Choroid plexus epithelial cell (primary cell): ENCODE measurements around the gene ABCA7.

Experiments used
- DNase-seq: peaks from one replicate; pipeline ENCODE4 v3.0.0-alpha.2; 2010; ENCODE audit warnings: low read depth
- H3K4me3 ChIP-seq: 2 replicates; pipeline ENCODE4 v1.5.1; 2011; ENCODE audit warnings: low read depth, mild to moderate bottlenecking, control low read depth, low read length, moderate library complexity
- TF ChIP-seq, protein P1 (sequence below): conservative IDR thresholded peaks from 2 replicates; pipeline ENCODE4 v1.5.1; 2011; ENCODE audit warnings: low read depth, mild to moderate bottlenecking, control low read depth, inconsistent platforms, low read length, moderate library complexity

ABCA7 gene

DNA sequence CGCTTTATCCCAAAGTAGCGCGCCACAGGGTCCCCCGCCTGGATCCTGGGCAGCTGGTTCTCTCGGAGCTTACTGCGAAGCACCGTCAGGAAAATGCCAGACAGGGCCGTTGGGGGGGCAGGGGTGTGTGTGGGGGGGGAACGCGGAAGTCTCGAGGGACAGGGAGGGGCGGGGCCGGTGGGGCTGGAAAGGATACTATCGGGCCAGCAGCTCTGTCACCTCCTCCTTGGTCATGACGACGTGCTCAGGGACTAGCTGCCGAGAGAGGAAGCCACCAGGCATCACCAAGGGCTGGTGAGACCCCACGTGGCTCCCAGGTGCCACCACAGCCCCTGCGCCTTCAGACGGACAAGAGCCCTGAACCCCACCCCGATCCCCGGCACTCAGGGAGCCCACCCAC, 50.0 kb downstream of the ABCA7 start:
- no peak for DNase-seq
- no peak overlapping the region for H3K4me3 ChIP-seq
- TF ChIP-seq, protein P1, sequence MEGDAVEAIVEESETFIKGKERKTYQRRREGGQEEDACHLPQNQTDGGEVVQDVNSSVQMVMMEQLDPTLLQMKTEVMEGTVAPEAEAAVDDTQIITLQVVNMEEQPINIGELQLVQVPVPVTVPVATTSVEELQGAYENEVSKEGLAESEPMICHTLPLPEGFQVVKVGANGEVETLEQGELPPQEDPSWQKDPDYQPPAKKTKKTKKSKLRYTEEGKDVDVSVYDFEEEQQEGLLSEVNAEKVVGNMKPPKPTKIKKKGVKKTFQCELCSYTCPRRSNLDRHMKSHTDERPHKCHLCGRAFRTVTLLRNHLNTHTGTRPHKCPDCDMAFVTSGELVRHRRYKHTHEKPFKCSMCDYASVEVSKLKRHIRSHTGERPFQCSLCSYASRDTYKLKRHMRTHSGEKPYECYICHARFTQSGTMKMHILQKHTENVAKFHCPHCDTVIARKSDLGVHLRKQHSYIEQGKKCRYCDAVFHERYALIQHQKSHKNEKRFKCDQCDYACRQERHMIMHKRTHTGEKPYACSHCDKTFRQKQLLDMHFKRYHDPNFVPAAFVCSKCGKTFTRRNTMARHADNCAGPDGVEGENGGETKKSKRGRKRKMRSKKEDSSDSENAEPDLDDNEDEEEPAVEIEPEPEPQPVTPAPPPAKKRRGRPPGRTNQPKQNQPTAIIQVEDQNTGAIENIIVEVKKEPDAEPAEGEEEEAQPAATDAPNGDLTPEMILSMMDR = no peak

DNA sequence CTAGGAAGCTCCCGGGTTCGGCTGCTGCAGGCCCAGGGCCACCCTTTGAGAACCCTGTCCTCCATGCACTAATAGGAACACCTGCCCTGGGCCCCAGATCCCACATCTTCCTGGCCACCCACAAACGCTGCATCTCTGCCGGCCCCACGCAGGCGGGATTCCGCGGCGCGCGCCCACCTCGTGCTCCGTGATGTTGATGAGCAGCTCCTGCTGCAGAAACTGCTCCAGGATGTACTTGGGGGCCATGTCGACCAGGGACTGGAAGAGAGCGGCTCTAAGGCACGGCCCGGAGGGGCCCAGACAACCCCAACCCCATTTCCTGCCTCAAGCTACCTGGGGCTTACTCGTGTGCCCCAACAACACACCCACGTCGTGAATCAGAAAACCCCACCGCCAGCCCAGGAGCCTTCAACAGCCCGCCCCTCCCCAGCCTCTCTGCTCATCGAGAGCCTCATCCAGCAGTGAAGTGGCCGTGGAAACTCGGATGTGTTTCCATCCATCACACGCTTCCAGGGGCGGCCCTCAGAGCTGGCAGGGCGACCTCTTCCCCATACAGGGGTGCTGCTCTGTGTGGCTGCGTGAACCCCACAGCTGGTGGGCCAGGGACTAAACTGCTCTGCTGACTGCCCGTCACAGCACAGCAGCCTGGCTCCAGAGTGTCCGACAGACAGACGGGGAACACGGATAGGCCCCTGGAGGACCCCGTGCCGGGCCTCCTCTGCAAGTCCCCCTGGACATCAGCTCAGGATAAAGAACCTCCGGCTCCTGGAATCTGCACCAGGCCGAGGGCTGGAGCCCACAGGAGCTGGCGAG, 51.0 kb downstream of the ABCA7 start:
- TF ChIP-seq, protein P1 = no peak
- DNase-seq = no peak
- no peak overlapping the region for H3K4me3 ChIP-seq

DNA sequence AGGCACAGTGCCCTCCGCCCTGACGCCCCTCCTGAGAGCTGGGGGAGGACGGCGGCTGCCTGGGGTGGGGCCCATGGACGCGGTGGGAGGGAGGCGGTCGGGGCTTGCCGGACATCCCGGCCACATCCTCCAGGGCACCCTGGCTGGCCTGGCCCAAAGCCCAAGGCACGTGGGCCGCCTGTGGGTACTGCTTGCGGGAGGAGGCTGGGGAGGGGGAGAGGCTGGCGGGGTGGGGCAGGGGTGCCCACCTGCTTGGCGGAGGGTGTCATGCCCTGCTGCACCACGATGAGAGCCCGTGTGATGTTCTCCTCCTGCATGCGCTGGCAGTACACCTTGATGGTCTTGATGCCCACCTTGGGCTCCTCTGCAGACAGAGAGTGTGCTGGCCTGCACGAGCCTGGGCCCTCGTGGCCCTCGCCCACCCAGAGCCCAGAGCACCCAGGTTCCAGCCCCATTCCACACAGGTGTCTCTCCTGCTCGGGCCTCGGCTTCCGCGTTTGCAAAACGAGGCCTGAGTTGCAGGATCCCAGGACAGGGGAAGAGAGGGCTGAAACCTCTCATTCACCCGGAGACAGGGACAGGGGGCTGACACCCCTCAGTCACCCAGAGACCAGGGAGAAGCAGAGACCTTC, 51.8 kb downstream of the ABCA7 start:
- TF ChIP-seq, protein P1 = no peak
- DNase-seq = no peak
- H3K4me3 ChIP-seq = no peak overlapping the region

DNA sequence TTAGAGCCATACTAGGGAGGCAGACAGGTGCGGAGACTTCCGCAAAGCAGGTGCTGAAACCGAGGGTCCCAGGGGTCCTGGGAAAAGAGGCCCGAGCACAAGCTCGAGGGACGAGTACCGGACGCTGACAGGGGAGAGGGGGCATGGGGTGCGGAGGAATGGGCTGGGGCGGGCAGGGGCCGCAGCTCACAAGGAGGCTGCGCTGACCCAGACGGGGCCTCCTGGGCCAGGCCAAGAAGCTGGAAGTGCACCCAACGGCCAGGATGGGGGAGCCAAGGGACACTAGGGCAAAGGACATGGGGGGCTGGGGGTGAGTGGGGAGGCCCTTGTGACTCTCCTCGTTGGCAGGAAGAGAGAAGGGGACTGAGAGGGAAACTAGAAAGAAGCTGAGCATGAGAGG, 53.4 kb downstream of the ABCA7 start:
- no peak for DNase-seq
- TF ChIP-seq, protein P1 = no peak
- H3K4me3 ChIP-seq = no peak overlapping the region

DNA sequence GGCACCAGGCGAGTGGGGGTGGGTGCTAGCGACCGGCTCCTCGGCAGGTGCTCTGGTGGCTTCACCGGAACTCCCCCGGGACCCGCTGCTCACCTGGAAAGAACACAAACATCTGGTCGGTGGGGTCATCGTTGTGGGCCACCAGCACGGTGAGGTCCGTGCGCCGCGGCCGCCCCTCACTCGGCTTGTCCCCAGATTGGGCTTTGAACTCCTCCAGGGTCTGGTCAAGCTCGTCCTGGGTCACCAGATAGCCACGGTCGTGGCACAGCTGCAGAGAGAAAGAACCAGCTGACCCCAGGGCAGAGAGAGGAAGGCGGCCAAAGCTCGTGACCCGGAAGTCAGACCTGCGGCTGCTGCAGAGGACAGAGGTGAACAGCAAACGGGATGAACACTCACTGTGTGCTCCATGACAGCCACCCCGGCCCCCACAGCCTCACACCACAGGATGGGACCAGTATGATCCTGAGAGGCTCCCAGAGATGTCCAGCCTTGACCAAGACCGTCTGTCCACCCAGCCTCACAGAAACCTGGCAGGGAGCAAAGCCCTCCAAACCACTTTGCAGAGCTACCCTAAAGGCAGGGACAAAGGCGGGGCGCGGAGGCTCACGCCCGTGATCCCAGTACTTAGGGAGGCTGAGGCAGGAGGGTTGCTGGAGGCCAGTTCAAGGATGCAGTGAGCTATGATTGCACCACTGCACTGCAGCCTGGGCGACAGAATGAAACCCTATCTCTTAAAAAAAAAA, 54.1 kb downstream of the ABCA7 start:
- peak overlapping the region; percentile 85 for H3K4me3 ChIP-seq
- TF ChIP-seq, protein P1 = no peak
- DNase-seq = no peak

DNA sequence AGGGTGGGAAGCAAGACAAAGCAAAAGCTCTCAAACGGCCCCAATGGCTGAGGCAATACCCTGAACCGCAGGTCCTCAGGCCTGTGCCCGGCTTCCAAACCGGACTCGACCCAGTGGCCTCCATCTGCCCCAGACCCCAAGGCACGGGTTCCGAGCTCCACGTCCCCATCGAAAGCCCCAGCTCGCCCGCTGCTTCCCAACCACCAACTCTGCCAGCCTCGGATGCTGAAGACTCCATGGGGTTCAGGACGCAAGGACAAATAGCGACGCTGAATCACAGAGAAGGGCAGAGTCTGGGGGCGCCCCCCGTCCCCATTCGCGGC, 54.7 kb downstream of the ABCA7 start:
- no peak for DNase-seq
- peak overlapping the region; percentile 85 for H3K4me3 ChIP-seq
- TF ChIP-seq, protein P1 = no peak
